ENCODE data around the gene NKD1.

NKD1 gene

GRCh38 chr16:50653633-50654519, 105.7 kb downstream of the NKD1 start:
- DNase-seq = no peak

- DNase-seq = no peak
Measured at GRCh38 chr16:50655558-50656055, 107.4 kb downstream of the NKD1 start.

DNA sequence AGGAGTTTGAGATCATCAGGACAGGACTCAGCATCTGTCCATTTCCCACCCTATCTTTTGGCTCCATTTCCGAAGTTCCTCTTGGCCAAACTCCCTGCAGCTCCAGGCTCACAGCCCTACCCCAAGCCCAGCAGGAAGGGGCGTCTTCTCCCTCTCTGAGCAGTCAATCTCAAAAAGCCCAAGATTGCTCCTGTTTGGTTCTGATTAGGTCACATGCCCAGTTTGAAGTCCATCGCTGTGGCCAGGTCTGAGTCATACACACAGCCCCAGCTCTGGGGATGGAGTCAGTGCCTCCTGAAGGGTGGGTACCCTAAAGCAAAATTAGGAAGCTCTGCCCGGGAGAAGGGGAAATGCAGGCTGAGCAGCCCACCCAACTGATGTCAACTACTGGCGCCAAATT, 109.0 kb downstream of the NKD1 start:
- no peak for DNase-seq

GRCh38 chr16:50659806-50660205, 111.6 kb downstream of the NKD1 start:
- DNase-seq = no peak

DNA sequence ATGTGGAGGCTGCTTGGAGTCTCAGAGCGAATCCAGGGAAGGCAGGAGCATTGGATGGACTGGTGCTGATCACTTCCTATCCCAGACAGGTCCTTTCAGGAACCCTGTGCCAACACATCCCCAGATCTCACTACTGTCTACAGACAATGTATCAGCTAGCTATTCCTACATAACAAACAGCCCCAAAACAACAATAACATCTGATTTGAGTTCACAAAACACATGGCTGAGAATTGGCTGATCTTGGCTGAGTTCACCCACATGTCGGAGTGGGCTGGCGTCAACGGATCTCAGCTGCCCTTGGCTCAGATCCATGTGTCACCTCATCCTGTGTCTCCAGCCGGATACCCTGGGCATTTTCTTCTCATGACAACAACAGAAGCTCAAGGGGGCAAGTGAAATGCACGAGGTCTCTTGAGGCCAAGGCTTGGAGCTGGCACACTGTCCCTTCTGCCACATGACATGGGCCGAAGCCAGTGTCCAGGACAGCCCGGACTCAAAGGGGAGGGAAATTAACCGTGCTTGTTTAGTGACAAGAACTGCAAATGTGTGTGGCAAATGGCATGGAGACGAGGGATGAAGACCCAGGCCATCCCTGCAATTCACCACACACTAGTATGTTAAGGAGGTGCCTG, 114.2 kb downstream of the NKD1 start:
- DNase-seq = no peak

DNA sequence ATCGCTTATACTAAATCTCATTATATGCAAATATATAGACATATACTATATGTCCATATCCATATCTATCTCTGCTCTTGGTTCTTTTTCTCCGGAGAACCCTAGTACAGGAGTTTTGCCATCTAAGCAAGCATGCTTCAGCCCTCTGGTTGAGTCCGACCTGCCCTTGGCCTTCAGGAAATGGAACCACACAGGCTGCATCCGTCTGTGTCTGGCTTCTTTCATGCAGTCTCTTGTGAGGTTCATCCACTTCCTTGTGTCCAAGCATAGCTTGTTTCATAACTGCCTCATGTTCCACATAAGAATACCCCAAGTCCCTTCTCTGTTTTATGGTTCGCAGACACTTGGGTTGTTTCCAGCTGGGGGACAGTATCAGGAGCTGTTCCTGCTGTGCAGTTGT, 116.1 kb downstream of the NKD1 start:
- no peak for DNase-seq

DNA sequence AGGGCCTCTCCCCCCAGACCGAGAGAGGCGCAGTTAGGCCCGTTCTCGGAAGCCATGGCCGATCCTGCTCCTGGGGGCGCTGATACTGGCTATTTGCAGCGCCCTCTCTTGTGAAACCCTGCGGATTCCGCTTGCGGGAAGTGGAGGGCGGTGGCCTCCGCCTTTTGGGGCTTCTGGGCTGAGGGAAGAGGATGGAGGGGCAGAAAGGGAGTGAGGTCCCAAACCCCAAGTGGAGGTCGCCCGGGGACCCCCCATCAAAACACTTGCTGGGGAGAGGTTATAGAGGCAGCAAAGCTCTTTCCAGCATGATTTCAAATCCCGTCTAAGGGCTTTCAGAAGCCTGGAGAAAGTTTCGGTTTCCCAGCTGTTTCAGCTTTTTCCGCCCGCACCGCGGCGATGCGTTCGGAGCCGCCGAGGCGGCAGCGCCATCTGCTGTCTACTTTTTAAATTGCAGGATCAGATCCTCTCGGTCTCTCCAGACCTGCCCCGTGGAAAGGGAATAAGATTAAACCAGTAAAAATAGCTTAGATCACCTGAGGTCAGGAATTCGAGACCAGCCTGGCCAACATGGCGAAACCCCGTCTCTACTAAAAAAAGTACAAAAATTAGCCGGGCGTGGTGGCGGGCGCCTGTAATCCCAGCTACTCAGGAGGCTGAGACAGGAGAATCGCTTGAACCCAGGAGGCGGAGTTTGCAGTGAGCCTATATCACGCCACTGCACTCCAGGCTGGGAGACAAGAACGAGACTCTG, 117.1 kb downstream of the NKD1 start:
- DNase-seq = peak; percentile 87 to 90

GRCh38 chr16:50666658-50667496, 118.7 kb downstream of the NKD1 start:
- peak; percentile 55 to 60 for DNase-seq

- DNase-seq = no peak
Measured at GRCh38 chr16:50667497-50668367, 119.5 kb downstream of the NKD1 start.

GRCh38 chr16:50668368-50669008, 120.3 kb downstream of the NKD1 start:
- DNase-seq = no peak

GRCh38 chr16:50669741-50670140, 121.5 kb downstream of the NKD1 start:
- no peak for DNase-seq

DNA sequence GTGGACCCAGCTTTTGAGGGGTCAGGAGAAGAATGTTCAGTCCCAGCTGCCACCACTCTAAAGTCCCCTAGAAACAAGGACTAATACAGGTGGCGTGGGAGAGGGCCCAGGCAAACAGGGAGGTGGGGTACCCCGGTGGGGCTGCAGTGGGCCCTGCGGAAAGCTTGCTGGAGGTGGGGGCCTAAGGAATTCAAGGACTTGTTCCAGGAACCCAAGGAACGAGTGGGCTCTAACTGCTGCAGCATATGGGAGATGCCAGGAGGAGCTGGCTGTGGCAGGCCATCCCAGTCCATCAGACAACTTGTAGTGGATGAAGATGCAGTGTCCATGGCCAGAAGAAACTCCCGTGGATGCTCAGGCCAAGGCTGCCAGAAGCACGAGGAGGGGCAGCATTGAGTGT, 122.3 kb downstream of the NKD1 start:
- DNase-seq = no peak

DNA sequence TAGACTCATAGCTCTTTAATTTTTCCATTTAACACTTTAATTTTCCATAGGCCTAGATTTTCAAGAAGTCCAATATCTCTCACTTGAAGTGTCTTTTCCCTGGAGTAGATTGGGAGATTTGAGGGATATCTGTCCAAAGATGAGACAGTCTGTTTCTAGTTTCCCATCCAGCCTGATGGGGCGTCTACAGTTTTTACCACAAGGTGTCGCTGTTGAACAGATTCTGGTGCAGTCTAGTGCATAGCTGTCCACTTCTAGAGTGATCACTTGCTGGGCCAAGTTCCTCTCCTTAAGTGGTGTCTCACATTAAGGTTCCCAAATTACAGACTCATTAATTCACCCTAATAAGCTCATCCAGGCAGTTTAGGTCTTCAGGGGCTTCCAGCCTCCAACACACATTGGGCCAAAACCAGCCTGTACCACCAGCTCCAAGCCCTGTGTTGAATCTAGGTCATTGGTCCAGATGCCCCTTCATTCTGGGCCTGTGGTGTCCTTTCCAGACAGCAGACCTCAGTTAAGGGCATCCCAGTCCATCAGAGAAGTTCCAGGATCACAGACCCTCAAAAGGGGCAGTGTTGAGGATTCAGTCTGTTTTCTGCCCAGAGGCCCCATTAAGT, 123.6 kb downstream of the NKD1 start:
- DNase-seq = peak; percentile 67 to 71

- DNase-seq = no peak
Measured at GRCh38 chr16:50673496-50674275, 125.5 kb downstream of the NKD1 start.

- no peak for DNase-seq
Measured at GRCh38 chr16:50674831-50675230, 126.6 kb downstream of the NKD1 start.

- DNase-seq = no peak
Measured at GRCh38 chr16:50675686-50676610, 127.8 kb downstream of the NKD1 start.

DNA sequence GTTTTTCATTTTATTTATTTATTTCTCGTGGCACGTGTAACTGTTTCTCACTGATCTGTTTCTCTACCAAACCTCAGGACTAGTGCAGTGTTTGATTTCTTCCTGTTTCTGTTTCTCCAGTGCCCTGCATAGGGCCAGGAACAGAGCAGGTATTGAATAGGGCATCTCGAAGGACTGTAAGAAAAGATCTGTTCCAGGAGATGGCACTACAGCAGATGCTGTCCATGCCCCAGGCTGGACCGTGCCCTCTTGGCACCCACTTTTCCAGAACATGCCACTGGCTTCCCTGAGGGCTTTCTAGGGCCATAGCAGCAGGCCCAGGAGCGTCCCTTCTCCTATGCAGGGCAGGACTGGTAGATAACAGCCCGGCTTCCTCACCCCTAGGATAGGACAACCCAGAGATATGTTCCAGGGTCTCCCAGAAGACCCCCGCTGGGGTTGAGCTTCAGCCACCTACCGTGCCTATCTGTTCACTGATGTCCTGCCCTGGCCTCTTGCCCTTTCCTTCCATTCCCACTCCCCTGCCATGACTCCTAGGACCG, 128.6 kb downstream of the NKD1 start:
- DNase-seq = no peak

GRCh38 chr16:50677351-50677750, 129.2 kb downstream of the NKD1 start:
- no peak for DNase-seq
